Measurements from ENCODE around the gene TRIM17. TPM values are rescaled to one million over a fixed set of nuclear protein-coding genes. Genes with fewer than 3 reads are reported as not detected.

The TRIM17 gene
- total and polyA plus RNA-seq, 2 of the 13 experiments (the other 11 are each of a cell fraction or from before 2014, with no cell fraction given): 0.32 to 0.64 TPM

GRCh38 chr1:228453022-228453560 is 36.4 kb upstream of the TRIM17 start:
- POLR2A ChIA-PET: interaction anchor here (0.7 to 1.0 kb wide), 2 partner anchors 20 to 29 kb away, joined by 3 to 4 read pairs; no protein-coding TSS in a partner anchor
- Histone ChIP-seq H3K4me2 (ENCODE audit: low read depth, low read length) (peak overlapping the region; percentile 33; the same call in 1 of the 2 replicates), H3K79me2 (ENCODE audit: insufficient read depth, low read length) (no peaks in the 10 kb centered on the region), H3K27ac (ENCODE audit: extremely low read length, insufficient read depth, low read length) (no peak overlapping the region), H3K4me1 (ENCODE audit: insufficient read depth, low read length) (peaks cover 28% of the 10 kb centered on the region), H3K36me3 (replicated peaks in 1 of 2; ENCODE audit: control insufficient read depth in 1 of 2, insufficient read depth in 2 of 2, low read length in 2 of 2) (no peaks in the 10 kb centered on the region), H4K20me1 (ENCODE audit: insufficient read depth, low read length) (no peaks in the 10 kb centered on the region; the same call in 1 of the 2 replicates), H3K9me3 (ENCODE audit: low read length) (no peaks in the 10 kb centered on the region), H3K4me3 (replicated peaks in 1 of 3; ENCODE audit: insufficient read depth in 1 of 3, low read depth in 2 of 3, low read length in 3 of 3) (no peak overlapping the region), H3K27me3 (ENCODE audit: control insufficient read depth in 1 of 2, insufficient read depth in 2 of 2, low read length in 2 of 2) (no peaks in the 10 kb centered on the region), H3K9ac (ENCODE audit: insufficient read depth, low read depth, low read length) (no peak overlapping the region), H2AFZ (ENCODE audit: low read length) (no peak overlapping the region)
- ATAC-seq (peak; percentile 66), DNase-seq (ENCODE audit: low spot score) (no peak), FAIRE-seq (no peak)
- CTCF ChIA-PET (ENCODE audit: low intra/inter-chr PET ratio, low total read pairs): no interaction called here
- WGBS (ENCODE audit: low lambda C conversion rate): 8% methylated on average over 9 of the region's 10 CpGs
- no TSS peak for BruUV-seq (replicated peaks)
- intact Hi-C loops (cut with micrococcal nuclease; ENCODE audit: unreplicated experiment): loop anchor here (10.0 kb wide), 1 partner anchor 968 kb away; no protein-coding TSS in a partner anchor
- in situ Hi-C loops (cut with HindIII; ENCODE audit: extremely low pct_ligation_motif_present, low pct_unique_long_range_greater_than_20kb): no loop called here
- TF ChIP-seq, protein P1, sequence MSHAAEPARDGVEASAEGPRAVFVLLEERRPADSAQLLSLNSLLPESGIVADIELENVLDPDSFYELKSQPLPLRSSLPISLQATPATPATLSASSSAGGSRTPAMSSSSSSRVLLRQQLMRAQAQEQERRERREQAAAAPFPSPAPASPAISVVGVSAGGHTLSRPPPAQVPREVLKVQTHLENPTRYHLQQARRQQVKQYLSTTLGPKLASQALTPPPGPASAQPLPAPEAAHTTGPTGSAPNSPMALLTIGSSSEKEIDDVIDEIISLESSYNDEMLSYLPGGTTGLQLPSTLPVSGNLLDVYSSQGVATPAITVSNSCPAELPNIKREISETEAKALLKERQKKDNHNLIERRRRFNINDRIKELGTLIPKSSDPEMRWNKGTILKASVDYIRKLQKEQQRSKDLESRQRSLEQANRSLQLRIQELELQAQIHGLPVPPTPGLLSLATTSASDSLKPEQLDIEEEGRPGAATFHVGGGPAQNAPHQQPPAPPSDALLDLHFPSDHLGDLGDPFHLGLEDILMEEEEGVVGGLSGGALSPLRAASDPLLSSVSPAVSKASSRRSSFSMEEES (CRISPR knock-in tag; IDR thresholded peaks at IDR 0.05): no peak
- TF ChIP-seq PPARG (CRISPR knock-in tag; conservative IDR thresholded peaks at IDR 0.05): no peak
- TF ChIP-seq, protein P2, sequence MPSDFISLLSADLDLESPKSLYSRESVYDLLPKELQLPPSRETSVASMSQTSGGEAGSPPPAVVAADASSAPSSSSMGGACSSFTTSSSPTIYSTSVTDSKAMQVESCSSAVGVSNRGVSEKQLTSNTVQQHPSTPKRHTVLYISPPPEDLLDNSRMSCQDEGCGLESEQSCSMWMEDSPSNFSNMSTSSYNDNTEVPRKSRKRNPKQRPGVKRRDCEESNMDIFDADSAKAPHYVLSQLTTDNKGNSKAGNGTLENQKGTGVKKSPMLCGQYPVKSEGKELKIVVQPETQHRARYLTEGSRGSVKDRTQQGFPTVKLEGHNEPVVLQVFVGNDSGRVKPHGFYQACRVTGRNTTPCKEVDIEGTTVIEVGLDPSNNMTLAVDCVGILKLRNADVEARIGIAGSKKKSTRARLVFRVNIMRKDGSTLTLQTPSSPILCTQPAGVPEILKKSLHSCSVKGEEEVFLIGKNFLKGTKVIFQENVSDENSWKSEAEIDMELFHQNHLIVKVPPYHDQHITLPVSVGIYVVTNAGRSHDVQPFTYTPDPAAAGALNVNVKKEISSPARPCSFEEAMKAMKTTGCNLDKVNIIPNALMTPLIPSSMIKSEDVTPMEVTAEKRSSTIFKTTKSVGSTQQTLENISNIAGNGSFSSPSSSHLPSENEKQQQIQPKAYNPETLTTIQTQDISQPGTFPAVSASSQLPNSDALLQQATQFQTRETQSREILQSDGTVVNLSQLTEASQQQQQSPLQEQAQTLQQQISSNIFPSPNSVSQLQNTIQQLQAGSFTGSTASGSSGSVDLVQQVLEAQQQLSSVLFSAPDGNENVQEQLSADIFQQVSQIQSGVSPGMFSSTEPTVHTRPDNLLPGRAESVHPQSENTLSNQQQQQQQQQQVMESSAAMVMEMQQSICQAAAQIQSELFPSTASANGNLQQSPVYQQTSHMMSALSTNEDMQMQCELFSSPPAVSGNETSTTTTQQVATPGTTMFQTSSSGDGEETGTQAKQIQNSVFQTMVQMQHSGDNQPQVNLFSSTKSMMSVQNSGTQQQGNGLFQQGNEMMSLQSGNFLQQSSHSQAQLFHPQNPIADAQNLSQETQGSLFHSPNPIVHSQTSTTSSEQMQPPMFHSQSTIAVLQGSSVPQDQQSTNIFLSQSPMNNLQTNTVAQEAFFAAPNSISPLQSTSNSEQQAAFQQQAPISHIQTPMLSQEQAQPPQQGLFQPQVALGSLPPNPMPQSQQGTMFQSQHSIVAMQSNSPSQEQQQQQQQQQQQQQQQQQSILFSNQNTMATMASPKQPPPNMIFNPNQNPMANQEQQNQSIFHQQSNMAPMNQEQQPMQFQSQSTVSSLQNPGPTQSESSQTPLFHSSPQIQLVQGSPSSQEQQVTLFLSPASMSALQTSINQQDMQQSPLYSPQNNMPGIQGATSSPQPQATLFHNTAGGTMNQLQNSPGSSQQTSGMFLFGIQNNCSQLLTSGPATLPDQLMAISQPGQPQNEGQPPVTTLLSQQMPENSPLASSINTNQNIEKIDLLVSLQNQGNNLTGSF (CRISPR knock-in tag; IDR thresholded peaks at IDR 0.05): no peak
- no peak for TF ChIP-seq NFKB2 (CRISPR knock-in tag; IDR thresholded peaks at IDR 0.05; ENCODE audit: borderline replicate concordance)
- no peak for TF ChIP-seq FOXJ3 (CRISPR knock-in tag; IDR thresholded peaks at IDR 0.05; ENCODE audit: borderline replicate concordance)
- no peak for TF ChIP-seq ZNF83 (CRISPR knock-in tag; IDR thresholded peaks at IDR 0.05; ENCODE audit: borderline replicate concordance)
- TF ChIP-seq, protein P3, sequence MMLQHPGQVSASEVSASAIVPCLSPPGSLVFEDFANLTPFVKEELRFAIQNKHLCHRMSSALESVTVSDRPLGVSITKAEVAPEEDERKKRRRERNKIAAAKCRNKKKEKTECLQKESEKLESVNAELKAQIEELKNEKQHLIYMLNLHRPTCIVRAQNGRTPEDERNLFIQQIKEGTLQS (CRISPR knock-in tag; IDR thresholded peaks at IDR 0.05): no peak
